ENCODE results near the gene NUP62CL.
"Not testable (repeated sequence)": the region's sequence is repeated elsewhere in the genome, so short reads cannot be mapped to it uniquely, and the experiment has no call there.

Gene NUP62CL, protein sequence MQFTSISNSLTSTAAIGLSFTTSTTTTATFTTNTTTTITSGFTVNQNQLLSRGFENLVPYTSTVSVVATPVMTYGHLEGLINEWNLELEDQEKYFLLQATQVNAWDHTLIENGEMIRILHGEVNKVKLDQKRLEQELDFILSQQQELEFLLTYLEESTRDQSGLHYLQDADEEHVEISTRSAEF

DNA sequence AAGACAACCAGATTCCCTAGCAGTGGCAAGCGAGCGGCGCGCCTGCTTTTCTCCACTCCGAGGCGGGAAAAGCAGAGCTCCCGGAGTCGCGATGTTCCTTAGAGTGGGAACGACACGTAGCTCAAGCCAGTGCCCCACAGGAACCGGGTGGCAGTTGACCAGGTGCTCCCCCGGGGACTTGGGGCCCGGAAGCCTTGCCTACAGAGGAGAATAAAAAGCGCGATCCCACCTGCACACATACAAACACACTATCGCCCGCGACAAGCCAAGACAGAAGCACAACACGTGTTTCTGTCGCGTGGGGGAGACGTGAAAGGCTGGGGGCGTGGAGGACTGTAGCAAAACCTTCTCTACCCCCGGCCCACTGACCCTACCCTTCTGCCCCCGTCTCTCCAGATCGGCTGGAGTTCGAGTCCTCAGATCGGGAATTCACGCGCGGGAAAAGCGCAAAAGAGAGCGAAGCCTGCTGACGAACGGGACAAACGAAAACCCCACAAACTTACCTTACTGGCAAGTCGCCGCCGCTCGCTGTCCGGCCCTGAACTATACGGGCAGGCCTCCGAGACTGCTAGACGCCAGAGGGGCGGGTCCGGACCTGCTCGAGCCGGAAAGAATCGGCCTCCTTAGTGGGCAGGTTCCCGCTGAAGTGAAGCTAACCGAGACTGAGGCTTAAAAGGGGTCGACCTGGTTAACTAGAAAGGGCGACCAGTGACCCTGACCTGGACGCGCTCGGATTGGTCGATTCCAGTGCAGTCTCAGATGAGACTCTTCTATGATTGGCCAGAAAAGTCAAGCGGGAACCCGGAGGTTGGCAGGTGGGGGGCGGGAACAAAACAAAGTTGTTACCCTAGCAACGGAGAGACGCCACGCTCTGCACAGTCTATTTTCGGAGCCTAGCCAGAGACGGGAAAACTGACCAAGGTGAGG lies at the start of gene NUP62CL, which contains the start of gene DNAAF6:
TSS of gene NUP62CL (minus strand) at position 664 of the 927 bp plus-strand sequence. CDS start 31,287 bp downstream, outside the sequence.
TSS of gene DNAAF6 (plus strand) at position 842 of the 927 bp plus-strand sequence. CDS start 6,265 bp downstream, outside the sequence.
- DNase-seq (ENCODE audit: low read depth in 2 of 2), result peak; percentile 38 to 53

DNA sequence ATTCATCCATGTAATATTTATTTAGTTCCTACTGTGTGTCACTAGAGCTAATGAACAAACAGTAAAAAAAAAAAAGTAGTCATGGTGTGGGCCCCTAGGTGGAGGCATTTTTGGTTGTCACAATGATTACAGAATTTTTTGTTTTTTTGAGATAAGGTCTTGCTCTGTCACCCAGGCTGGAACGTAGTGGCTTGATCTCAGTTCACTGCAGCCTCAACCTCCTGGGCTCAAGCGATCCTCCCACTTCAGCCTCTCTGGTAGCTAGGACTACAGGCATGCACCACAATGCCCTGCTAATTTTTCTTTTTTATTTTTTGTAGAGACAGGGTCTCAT lies 22.2 kb upstream of the NUP62CL start:
- DNase-seq (ENCODE audit: low read depth in 2 of 2), result no peak

DNA sequence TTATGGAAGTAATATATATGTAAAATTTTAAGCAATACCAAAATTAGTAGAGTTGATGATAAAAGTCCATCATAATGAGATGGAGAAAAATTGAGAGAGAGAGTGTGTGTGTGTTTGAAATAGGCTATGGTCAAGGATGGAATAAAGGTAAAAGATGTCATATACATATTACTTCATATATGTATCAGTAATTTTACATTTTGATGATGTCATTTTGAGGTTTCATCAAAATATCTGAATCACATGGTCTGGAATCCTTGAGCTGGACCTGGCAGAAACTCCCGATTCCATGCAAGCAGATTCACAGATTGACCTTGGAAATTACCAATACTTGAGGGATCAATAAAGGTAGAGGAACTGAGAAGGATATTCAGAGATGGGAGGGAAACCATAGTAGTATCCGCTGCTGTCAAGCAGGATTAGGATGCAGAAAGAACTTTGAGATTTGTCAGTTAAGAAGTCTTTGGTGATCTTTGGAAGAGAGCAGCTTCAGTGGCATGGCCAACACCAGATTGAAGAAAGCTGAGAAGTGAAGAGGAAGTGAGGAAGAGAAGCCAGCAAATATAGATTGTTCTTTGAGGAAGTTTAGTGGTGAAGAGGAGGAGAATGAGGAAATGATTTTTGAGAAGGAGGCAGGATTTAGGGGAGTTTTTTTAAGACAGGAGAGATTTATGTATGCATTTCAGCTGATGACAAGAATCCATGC lies 21.7 kb upstream of the NUP62CL start:
- no peak for DNase-seq (ENCODE audit: low read depth in 2 of 2)

DNA sequence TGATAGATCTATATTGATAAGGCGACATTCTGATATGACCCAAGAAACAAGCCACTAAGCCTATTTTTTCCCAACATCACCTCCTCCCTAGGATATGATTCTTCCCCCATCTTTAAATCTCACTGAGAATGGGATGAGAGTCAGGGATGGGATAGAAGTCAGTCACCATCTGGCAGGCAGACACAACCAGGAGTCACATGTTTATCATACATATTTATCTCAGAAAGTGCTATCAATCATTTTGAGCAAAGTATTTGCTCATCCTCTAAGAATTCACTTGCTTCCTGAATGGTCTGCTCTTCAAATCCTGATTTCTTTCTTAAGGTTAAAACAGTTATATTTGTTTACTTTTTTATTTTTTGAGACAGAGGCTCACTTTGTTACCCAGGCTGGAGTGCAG lies 20.5 kb upstream of the NUP62CL start:
- no peak for DNase-seq (ENCODE audit: low read depth in 2 of 2)

DNA sequence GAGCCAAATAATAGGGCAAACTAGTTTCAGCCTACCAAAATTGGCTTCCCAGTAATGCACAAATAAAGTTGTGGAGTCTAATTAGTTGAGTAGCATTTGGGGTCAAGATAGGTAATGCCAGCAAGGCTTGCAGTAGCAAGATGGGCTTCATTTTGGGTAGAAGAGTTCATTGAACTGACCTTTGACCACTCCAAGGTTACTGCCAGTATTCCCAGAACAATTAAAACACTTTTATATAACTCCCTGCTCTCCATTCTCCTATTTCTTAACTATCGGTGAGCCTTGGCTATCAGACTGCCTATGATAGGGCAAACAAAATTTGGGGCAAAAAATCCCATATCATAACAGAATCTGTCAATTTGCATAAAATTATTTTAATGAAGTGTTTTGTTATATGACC lies 7.2 kb upstream of the NUP62CL start:
- no peak for DNase-seq (ENCODE audit: low read depth in 2 of 2)

DNA sequence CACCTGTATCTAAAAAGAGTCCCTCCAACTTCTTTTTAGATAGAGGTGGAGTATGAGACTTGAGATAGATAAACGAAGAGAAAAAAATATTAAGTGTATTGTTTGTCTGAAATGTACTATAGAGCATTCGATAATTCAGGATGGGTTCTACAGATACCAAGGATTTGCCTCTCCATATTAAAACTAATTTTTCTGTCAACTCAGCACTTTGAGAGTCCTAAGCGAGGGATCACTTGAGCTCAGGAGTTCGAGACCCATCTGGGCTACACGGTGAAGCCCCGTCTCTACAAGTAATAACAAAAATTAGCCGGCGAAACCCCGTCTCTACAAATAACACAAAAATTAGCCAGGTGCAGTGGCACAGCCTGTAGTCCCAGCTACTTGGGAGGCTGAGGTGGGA lies 1.7 kb upstream of the NUP62CL start:
- DNase-seq (ENCODE audit: low read depth in 2 of 2), result no peak

DNA sequence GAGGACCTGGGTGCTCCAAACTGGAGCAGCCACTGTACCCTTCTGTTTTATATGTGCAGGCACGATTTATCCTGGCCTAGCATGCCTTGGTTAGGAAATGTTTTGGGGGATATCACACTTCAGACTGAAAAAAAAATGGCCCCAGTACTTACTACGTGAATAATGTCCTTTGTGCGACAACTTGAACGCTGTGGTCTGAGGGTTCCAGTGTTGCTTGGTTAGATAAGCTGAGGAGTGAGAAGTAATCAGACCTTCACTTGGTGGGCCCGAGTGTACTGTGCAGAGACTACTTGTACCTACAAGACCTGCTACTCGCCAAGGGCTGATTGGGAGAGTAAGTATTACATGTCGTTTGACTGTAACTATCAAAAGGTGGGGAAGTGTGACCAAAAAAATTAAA lies 856 bp upstream of the NUP62CL start:
- no peak for DNase-seq (ENCODE audit: low read depth in 2 of 2)

DNA sequence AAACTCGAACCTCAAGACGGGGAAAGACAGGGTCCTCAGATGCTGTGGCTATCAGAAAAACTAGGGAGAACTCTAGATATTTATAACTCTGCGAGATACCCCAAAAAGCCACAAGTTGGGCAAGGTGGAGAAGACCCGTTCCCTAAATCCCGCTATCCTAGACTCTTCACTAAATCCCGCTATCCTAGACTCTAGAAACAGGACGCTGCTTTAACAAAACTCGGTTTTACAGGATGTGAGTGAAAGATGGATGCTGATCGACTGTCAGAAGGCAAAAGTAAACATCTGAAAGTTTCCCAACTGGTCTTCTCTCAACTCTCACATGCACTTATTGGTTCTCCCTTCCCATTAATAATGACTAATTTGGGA lies 448 bp upstream of the NUP62CL start:
- DNase-seq (ENCODE audit: low read depth in 2 of 2), result no peak

DNA sequence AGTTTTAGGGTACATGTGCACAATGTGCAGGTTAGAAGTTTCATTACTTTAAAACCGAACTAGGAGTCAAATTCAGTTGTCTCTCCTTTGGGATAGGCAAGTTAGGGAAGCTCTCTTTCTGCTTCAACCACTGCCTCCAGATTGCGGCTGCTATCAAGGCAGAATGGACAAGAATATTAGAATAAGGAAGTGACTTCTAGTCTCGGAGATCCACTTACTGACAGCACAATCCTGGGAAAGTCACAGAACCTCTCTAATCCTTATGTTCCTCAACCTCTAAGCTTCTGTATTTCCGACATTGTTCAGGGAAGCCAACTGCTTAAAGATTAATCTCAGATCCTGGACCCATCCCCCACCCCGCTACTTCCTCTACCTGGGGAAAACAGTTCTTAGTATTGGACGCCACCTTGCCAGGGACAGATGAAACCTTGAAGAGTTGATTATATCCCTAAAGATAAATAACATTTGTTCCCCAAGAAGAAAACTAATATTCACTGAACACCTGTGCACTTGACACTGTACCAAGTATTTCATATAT lies 2.1 kb downstream of the NUP62CL start:
- no peak for DNase-seq (ENCODE audit: low read depth in 2 of 2)

DNA sequence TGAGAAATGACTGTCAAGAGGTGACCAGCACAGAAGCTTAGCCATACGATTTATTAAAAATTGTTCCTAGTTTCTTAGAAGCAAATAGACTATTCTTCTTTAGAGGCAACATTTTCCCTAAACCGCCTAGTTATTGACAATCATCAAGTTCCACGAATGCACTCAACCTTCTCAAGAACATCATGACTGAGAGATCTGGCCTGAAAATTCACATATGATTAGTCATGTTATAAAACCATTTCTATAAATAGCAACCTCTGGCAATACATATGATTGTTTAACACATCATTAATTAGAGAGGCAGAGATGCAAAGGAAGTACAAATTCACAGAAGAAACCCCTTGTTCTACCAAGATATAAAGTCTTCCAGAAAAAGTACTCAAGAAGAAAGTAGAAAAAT lies 6.7 kb downstream of the NUP62CL start:
- DNase-seq (ENCODE audit: low read depth in 2 of 2), result no peak

DNA sequence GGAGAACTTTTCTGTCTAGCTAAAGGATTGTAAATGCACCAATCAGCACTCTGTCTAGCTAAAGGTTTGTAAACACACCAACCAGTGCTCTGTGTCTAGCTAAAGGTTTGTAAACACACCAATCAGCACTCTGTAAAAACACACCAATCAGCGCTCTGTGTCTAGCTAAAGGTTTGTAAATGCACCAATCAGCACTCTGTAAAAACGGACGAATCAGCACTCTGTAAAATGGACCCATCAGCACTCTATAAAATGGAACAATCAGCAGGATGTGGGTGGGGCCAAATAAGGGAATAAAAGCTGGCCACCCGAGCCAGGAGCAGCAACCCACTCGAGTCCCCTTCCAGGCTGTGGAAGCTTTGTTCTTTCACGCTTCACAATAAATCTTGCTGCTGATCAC lies 8.2 kb downstream of the NUP62CL start:
- DNase-seq (ENCODE audit: low read depth in 2 of 2), result not testable (repeated sequence)

DNA sequence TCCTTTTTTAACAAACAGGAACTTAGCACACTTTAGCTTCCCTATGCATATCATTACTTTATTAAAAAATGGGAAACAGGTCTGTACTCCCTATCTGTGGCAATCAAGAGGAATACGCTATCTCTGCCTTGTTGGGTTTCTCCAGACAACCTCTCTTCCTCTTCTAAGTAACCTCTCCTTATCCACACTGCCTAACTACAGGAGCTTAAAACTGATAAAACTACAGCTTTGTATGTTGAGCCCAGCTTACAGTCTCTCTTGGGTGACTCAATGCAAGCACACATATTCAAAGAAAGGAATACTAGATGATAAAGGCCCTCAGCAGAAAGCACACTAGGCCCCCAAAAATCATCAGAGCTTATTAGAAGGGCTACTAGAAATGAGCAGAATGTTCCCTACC lies 8.9 kb downstream of the NUP62CL start:
- DNase-seq (ENCODE audit: low read depth in 2 of 2), result no peak

DNA sequence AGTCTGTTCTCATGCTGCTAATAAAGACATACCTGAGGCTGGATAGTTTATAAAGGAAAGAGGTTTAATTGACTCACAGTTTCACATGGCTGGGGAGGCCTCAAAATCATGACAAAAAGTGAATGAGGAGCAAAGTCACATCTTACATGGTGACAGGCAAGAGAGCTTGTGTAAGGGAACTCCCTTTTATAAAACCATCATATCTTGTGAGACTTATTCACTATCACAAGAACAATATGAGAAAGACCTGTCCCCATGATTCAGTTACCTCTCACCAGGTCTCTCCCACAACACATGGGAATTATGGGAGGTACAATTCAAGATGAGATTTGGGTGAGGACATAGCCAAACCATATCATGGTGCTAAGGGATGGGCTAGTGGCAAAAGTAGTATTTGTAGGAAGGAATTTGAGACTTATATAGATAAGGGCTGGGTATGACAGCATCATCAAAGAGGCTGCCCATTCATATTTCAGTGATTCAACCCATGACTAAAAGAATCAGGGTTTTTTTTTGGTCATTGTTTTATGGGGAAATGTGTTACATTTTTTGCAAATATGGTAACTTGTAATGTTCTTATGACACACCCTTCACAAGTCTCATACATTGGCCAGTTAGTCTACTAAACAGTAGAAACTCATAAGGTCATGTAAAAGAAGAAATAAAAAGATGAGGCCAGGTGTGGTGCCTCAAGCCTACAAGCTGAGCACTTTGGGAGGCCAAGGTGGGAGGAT lies 34.7 kb downstream of the NUP62CL start:
- no peak for DNase-seq (ENCODE audit: low read depth in 2 of 2)

DNA sequence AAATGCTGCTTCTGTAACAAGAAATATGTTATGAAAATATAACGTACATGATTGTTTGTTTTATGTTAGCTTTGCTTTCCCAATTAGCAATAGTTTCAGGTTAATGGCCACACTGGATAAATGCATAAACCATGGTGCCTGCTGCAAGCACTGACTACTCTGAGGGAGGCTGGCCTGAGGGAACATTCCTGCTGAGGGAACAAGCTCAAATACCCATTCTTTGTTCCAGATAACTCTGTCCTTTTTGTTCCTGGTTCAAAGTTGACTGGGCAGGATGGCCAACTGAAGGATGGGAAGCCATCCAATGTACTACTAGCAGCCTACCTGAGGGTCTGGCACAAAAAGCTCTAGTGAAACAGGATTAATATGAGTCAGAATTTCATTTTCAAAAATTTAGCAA lies 37.5 kb downstream of the NUP62CL start:
- no peak for DNase-seq (ENCODE audit: low read depth in 2 of 2)

DNA sequence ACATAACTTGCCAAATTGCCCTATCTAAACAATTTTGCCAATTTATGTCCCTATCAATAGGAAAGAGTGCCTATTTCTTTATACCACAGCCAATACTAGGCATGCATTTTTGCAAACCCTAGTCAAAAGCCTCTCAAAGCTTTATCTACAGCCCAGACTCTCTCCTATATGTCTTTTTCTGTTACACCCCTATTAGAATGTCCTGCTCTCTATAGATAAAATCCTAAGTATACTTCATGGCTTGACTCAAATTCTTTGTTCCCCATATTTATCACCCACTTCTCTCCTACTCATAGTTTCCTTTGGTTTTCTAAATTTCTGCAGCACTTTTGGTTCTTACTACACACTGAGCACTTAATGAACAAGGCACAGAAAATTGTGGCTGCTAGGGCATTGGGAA lies 38.0 kb downstream of the NUP62CL start:
- DNase-seq (ENCODE audit: low read depth in 2 of 2), result no peak

DNA sequence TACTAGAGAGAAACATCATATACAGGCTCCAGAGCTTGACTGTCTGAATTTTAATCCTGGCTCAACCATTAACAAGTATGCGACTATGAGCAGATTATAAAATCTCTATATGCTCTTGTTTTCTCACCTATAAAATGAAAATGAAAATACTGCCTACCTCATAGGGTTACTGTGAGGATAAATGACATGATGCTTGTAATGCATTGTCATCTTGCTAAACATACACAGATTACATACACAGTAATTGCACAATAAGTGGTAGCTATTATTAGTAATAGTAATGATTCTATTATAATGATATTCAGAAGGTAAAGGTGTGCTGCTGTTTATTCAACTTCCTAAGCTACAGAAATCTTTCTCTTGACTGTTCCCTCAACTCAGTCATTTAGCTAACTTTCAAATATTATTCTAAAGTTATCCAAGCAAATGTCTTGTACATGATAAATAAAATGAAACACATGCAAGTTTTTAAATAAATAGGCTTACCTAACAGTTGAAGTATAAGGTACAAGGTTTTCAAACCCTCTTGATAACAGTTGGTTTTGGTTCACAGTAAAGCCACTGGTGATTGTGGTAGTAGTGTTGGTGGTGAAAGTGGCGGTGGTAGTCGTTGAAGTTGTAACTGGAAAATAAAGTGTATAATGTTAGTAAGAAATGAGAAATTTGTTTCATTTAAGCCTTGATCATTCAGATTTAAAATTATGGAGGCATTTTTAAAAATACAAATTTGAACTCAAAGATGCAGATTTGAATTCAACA lies 38.9 kb downstream of the NUP62CL start:
- no peak for DNase-seq (ENCODE audit: low read depth in 2 of 2)

DNA sequence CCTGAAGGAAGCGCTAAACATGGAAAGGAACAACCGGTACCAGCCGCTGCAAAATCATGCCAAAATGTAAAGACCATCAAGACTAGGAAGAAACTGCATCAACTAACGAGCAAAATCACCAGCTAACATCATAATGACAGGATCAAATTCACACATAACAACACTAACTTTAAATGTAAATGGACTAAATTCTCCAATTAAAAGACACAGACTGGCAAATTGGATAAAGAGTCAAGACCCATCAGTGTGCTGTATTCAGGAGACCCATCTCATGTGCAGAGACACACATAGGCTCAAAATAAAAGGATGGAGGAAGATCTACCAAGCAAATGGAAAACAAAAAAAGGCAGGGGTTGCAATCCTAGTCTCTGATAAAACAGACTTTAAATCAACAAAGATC lies 48.6 kb downstream of the NUP62CL start:
- not testable (repeated sequence) for DNase-seq (ENCODE audit: low read depth in 2 of 2)

DNA sequence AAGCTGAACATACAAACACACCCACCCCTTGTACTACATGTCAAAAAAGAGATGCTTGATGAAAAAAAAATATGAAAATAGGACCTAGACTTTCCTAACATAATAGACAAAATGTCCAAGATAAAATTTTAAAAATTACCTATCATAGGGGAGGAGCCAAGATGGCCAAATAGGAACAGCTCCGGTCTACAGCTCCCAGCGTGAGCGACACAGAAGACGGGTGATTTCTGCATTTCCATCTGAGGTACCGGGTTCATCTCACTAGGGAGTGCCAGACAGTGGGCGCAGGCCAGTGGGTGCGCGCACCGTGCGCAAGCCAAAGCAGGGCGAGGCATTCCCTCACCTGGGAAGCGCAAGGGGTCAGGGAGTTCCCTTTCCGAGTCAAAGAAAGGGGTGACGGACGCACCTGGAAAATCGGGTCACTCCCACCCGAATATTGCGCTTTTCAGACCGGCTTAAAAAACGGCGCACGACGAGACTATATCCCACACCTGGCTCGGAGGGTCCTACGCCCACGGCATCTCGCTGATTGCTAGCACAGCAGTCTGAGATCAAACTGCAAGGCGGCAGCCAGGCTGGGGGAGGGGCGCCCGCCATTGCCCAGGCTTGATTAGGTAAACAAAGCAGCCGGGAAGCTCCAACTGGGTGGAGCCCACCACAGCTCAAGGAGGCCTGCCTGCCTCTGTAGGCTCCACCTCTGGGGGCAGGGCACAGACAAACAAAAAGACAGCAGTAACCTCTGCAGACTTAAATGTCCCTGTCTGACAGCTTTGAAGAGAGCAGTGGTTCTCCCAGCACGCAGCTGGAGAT lies 50.4 kb downstream of the NUP62CL start:
- not testable (repeated sequence) for DNase-seq (ENCODE audit: low read depth in 2 of 2)

DNA sequence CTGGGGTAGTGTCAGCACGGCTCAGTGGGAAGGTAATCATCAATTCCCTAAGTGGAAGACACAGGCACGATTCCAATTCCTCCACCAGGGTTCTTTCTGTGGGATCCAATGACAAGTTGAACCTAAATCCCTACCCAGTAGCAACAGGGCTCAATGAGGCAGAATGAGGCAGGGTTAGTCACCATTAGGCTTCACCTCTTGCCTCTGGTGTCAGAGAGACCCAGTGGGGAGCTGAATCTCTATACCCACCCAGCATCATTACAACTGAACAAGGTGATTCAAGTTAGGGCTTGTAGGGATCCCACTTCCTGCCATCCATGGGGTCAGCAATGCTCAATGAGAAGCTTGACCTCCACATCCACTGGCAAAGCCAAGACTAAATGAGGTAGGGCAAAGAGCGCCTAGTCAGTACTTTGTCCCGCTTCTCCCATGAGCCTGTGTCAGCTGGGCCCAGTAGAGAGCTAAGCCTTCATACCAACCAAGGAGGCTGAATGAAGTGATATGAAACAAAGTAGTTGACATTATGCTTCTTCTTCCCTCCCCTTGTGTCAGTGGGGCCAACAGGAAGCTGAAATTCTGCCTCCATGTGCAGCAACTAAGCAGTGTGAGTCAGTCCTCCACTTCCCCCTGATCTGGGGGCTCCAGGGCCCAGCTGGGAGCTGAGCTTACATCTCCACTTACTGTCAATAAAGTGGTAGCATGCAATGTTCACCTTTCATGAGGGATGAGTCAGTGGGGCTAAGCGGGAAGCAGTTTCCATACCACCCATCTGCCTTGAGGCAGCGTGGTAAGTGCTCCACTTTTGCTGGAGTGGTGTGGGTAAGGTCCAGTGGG lies 51.2 kb downstream of the NUP62CL start:
- no peak for DNase-seq (ENCODE audit: low read depth in 2 of 2)
